ACHN (cell line): ENCODE data around the gene CDK7.
"Not testable (repeated sequence)": the region's sequence is repeated elsewhere in the genome, so short reads cannot be mapped to it uniquely, and the experiment has no call there.

ENCODE experiments used
- DNase-seq: peaks from one replicate; pipeline ENCODE4 v3.0.0-alpha.2; 2015
- in situ Hi-C: cut with HindIII; loops from 2 replicates; pipeline ENCODE4 v1.10.0; 2017; ENCODE audit warnings: low sequenced_read_pairs, low pct_ligation_motif_present, low pct_unique_long_range_greater_than_20kb

The CDK7 gene

GRCh38 chr5:69234457-69235268 is at the start of gene CDK7:
Gene CDK7, plus strand, starts transcription at chr5:69234886. Its CDS starts 90 bp downstream, at chr5:69234976.
- in situ Hi-C loops, result no loop called here
- peak; percentile 90 for DNase-seq

- in situ Hi-C loops, result no loop called here
- no peak for DNase-seq
These were observed 47.3 kb upstream of the CDK7 start for GRCh38 chr5:69187342-69187741.

GRCh38 chr5:69188811-69189161 is 45.9 kb upstream of the CDK7 start:
- no peak for DNase-seq
- in situ Hi-C loops, result no loop called here

GRCh38 chr5:69189162-69190086 is 45.3 kb upstream of the CDK7 start, which contains the start of gene CENPH:
Gene CENPH, plus strand, starts transcription at chr5:69189583. Its CDS starts 52 bp downstream, at chr5:69189635.
- DNase-seq, result peak; percentile 90
- in situ Hi-C loops, result no loop called here

DNA sequence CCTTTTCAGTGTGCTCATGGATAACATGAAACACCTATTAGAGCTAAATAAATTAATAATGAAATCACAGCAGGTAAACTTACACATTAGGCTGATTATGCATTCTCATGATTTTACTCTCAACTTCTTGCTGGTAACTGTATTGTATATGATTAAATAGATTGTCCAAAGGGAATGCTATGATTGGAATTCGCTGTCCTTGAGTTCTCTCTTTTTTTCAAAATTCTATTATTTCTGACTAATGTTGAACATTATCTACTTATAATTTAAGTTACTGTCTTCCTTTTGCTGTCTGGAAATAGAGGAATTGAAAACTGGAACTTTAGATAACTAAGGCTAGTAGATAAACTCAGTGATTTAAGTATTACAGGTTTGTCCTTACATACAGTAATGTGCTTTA is 32.2 kb upstream of the CDK7 start:
- DNase-seq, result no peak
- in situ Hi-C loops, result no loop called here

DNA sequence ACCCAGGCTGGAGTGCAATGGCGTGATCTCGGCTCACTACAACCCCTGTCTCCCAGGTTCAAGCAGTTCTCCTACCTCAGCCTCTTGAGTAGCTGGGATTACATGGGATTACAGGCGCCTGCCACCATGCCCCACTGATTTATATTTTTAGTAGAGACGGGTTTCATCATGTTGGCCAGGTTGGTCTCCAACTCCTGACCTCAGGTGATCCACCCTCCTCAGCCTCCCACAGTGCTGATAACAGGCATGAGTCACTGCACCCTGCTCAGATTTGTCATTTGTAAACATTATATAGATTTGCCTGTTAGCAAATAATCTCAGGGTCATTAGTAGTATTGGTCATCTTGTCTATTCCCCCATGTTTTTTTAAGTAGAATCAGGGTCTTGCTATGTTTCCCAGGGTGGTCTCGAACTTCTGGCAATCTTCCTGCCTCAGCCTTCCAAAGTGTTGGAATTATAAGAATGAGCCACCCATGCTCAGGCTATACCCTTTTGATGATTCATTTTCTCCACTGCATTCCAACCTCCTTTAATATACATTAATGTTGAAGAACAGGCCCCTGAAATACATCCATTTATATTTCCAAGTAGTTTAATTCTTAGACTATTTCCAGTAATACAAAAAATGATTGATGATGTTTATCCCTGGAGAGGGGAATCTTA is 28.0 kb upstream of the CDK7 start:
- in situ Hi-C loops, result no loop called here
- DNase-seq, result no peak

DNA sequence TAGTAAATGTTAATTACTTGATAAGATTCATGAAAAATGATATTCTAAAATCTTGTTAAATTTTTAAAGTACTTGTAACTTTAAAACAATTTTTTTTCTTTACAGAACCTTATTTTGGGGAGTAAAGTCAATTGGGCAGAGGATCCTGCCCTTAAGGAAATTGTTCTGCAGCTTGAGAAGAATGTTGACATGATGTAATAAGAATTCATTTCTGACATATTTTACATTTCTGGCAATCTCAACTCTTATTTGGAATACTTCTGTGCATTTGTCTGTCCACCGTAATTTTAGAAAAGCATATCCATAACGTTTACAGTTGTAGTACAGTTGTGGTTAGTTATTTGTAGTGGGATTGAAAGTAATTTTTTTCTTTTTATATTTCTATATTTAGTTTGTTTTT is 25.1 kb upstream of the CDK7 start:
- DNase-seq, result no peak

DNA sequence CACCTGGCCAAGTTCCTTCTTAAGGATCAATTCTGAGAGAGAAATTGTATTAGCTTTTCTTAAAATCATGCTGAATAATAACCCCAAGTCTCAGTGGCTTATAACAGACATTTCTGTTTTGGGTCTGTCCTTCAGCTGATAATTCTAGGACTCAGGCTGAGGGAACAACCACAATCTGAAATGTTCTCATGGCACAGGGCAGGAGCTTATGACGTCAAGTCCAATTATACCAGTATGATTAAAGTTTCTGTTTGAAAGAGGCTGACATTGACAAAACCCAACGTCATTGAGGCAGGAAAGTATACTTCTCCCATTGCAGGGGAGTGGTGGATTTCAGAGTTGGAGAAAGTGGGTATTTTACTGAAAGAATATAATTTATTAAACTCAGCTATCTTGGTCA is 23.5 kb upstream of the CDK7 start:
- in situ Hi-C loops, result no loop called here
- DNase-seq, result no peak

More for the DNA sequence above, 25.1 kb upstream of the CDK7 start:
- in situ Hi-C loops, result no loop called here

GRCh38 chr5:69212022-69212421 is 22.7 kb upstream of the CDK7 start:
- in situ Hi-C loops, result no loop called here
- no peak for DNase-seq

DNA sequence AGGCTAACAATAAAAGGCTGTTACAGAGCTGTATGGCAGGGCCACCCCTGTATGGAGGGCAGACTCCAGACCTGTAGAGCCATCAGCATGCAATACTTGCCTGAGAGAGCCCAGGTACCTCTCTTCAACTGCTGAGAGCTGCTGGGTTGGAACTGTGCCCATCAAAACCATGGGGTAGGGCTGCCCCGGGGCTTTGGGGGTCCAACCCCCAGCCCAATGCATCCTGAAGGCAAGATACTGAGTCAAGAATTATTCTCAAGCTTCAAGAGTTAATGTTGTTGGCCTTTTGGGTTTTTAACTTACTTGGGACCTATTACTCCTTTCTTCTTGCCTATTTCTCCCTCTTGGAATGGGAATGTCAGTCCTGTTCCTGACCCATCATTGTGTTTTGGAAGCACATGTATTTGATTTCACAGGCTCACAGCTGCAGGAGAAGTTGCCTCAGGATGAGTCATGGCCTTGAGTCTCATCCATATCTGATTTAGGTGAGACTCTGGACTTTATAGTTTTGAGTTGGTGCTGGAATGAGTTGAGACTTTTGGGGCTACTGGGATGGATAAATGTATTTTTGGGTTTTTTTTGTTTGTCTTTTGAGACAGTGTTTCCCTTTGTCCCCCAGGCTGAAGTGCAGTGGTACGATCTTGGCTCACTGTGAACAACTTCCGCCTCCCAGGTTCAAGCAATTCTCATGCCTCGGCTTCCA is 21.0 kb upstream of the CDK7 start:
- no peak for DNase-seq
- in situ Hi-C loops, result no loop called here

DNA sequence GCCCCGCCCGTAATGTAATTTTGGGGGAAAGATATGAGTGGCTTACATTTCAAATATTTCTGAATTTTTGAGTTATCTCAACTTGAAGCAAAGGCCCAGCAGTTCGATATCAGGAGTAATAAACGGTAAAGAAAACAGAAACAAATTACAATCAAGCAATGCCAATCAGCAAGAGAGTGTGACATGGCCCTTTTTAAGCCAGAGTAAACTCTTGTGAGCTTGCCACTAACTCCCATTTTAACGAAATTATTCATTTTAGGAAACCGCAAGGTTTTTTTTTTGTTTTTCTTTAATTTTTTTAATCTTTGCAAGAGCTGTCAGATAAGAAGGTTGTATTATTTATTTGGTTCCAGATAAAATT is 17.6 kb upstream of the CDK7 start:
- in situ Hi-C loops, result no loop called here
- DNase-seq, result no peak

- peak; percentile 90 for DNase-seq
- in situ Hi-C loops, result no loop called here
These were observed 16.8 kb upstream of the CDK7 start for GRCh38 chr5:69217548-69218526.

GRCh38 chr5:69219939-69220338 is 14.7 kb upstream of the CDK7 start:
- DNase-seq, result no peak
- in situ Hi-C loops, result no loop called here

- DNase-seq, in situ Hi-C loops: not testable (repeated sequence)
These were observed 14.3 kb upstream of the CDK7 start for GRCh38 chr5:69220371-69220770.

DNA sequence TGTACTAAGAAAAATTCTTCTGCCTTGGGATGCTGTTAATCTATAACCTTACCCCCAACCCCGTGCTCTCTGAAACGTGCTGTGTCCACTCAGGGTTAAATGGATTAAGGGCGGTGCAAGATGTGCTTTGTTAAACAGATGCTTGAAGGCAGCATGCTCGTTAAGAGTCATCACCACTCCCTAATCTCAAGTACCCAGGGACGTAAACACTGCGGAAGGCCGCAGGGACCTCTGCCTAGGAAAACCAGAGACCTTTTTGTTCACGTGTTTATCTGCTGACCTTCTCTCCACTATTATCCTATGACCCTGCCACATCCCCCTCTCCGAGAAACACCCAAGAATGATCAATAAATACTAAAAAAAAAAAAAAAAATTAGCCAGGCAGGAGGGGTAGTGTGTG is 13.9 kb upstream of the CDK7 start:
- in situ Hi-C loops, DNase-seq: not testable (repeated sequence)

- no peak for DNase-seq
- in situ Hi-C loops, result no loop called here
These were observed 10.2 kb upstream of the CDK7 start for GRCh38 chr5:69224520-69224919.

DNA sequence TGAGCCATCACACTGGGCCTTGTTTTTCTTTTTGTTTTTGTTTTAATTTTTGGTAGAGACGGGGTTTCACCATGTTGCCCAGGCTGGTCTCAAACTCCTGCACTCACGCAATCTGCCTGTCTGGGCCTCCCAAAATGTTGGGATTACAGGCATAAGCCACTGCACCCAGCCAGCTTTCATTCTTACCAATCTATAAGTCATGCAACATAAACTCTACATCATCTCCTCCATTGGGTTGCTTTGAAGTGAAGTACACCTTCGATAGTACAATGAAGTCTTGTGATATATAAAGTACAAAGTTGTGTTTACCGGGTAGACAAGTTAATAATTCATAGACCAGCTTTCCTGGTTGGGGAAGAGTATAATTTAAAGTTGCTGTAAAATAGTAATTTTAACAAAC is 8.8 kb upstream of the CDK7 start:
- DNase-seq, result no peak
- in situ Hi-C loops, result no loop called here
